ENCODE measurements around the gene PRMT9. TPM values are rescaled to one million over a fixed set of nuclear protein-coding genes. Genes with fewer than 3 reads are reported as not detected.

The PRMT9 gene
- total and polyA plus RNA-seq, 2 of the 13 experiments (the other 11 are each of a cell fraction or from before 2014, with no cell fraction given), result 4.0 to 9.7 TPM

DNA sequence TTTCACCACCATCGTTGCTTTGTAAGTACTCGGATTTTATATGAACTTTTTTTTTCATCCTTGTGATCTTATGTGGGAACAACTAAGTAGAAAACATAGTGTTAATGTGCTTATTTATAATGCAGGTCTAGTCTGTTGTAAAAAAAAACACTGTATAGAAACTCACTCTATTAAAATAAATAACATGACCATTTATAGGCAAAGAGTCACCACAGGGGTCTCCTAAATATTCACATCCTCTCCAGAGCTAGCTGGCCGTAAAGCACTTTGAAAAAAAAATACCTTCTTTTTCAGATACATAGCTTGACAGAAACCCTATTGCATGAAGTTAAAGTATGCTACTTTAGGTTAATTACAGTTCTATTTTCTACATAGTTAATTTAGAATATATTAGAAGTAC lies 55.5 kb downstream of the PRMT9 start:
- BruUV-seq (replicated peaks), result no TSS peak
- 98% methylated on average over 3 of the region's 3 CpGs for WGBS (ENCODE audit: low lambda C conversion rate)
- POLR2A ChIA-PET, result interaction anchor here (0.8 kb wide), 1 partner anchor 11 kb away, joined by 4 read pairs; the partner anchor contains the start of gene TMEM184C

DNA sequence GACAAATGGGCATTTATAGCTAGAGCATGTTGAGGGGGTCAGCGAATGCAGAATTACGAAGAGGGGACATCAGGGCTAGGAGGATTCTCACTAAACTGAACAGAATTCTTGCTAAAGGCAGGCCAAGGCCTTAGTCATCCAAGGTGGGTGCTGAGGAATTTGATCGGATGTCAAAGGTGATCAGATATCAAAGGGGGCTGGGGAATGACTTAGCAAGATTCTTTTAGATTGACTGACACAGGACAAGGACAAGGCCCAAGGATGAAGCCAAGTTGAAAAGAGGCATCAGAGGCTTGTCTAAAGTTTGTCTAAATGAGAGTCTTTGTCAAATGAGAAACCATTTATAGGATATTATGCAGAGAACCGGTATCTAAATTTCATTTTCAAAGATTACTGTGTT lies 57.1 kb downstream of the PRMT9 start:
- 95% methylated on average over 4 of the region's 4 CpGs for WGBS (ENCODE audit: low lambda C conversion rate)

More for the DNA sequence above, 55.5 kb downstream of the PRMT9 start:
- no peak for ATAC-seq
- Histone ChIP-seq H4K20me1 (ENCODE audit: insufficient read depth, low read length) (no peaks in the 10 kb centered on the region), H3K4me1 (ENCODE audit: insufficient read depth, low read length) (no peaks in the 10 kb centered on the region), H3K9ac (ENCODE audit: insufficient read depth, low read depth, low read length) (no peak overlapping the region), H3K79me2 (ENCODE audit: insufficient read depth, low read length) (no peaks in the 10 kb centered on the region), H2AFZ (ENCODE audit: low read length) (no peak overlapping the region), H3K27me3 (ENCODE audit: control insufficient read depth in 1 of 2, insufficient read depth in 2 of 2, low read length in 2 of 2) (no peaks in the 10 kb centered on the region), H3K4me2 (ENCODE audit: low read depth, low read length) (no peak overlapping the region), H3K9me3 (ENCODE audit: low read length) (no peaks in the 10 kb centered on the region), H3K4me3 (replicated peaks in 1 of 3; ENCODE audit: insufficient read depth in 1 of 3, low read depth in 2 of 3, low read length in 3 of 3) (no peak overlapping the region), H3K36me3 (replicated peaks in 1 of 2; ENCODE audit: control insufficient read depth in 1 of 2, insufficient read depth in 2 of 2, low read length in 2 of 2) (peaks cover 1 to 48% of the 10 kb centered on the region in 2 experiments; a peak in 4 of 5 replicates), H3K27ac (ENCODE audit: extremely low read length, insufficient read depth, low read length) (no peak overlapping the region)
- in situ Hi-C loops (cut with HindIII; ENCODE audit: extremely low pct_ligation_motif_present, low pct_unique_long_range_greater_than_20kb) (no loop called here), intact Hi-C loops (cut with micrococcal nuclease; ENCODE audit: unreplicated experiment) (no loop called here)
- no peak for FAIRE-seq
- CTCF ChIA-PET (ENCODE audit: low intra/inter-chr PET ratio, low total read pairs), result no interaction called here
- no peak for DNase-seq (ENCODE audit: low spot score)
- TF ChIP-seq RAD21 (CRISPR knock-in tag; IDR thresholded peaks at IDR 0.05), result no peak
- TF ChIP-seq NFYB (CRISPR knock-in tag; IDR thresholded peaks at IDR 0.05), result no peak
- TF ChIP-seq, protein P1, sequence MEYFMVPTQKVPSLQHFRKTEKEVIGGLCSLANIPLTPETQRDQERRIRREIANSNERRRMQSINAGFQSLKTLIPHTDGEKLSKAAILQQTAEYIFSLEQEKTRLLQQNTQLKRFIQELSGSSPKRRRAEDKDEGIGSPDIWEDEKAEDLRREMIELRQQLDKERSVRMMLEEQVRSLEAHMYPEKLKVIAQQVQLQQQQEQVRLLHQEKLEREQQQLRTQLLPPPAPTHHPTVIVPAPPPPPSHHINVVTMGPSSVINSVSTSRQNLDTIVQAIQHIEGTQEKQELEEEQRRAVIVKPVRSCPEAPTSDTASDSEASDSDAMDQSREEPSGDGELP (IDR thresholded peaks at IDR 0.05; ENCODE audit: borderline replicate concordance, low read depth), result no peak

More for the DNA sequence above, 57.1 kb downstream of the PRMT9 start:
- in situ Hi-C loops (cut with HindIII; ENCODE audit: extremely low pct_ligation_motif_present, low pct_unique_long_range_greater_than_20kb) (no loop called here), intact Hi-C loops (cut with micrococcal nuclease; ENCODE audit: unreplicated experiment) (no loop called here)
- Histone ChIP-seq H3K4me1 (ENCODE audit: insufficient read depth, low read length) (no peaks in the 10 kb centered on the region), H3K9me3 (ENCODE audit: low read length) (no peaks in the 10 kb centered on the region), H3K27me3 (ENCODE audit: control insufficient read depth in 1 of 2, insufficient read depth in 2 of 2, low read length in 2 of 2) (no peaks in the 10 kb centered on the region), H2AFZ (ENCODE audit: low read length) (no peak overlapping the region), H3K79me2 (ENCODE audit: insufficient read depth, low read length) (peaks cover 2% of the 10 kb centered on the region), H3K27ac (ENCODE audit: extremely low read length, insufficient read depth, low read length) (no peak overlapping the region), H3K9ac (ENCODE audit: insufficient read depth, low read depth, low read length) (no peak overlapping the region), H4K20me1 (ENCODE audit: insufficient read depth, low read length) (no peaks in the 10 kb centered on the region), H3K36me3 (replicated peaks in 1 of 2; ENCODE audit: control insufficient read depth in 1 of 2, insufficient read depth in 2 of 2, low read length in 2 of 2) (peaks cover 1 to 41% of the 10 kb centered on the region in 2 experiments; a peak in 4 of 5 replicates), H3K4me2 (ENCODE audit: low read depth, low read length) (no peak overlapping the region), H3K4me3 (replicated peaks in 1 of 3; ENCODE audit: insufficient read depth in 1 of 3, low read depth in 2 of 3, low read length in 3 of 3) (no peak overlapping the region)
- POLR2A ChIA-PET, result no interaction called here
- no TSS peak for BruUV-seq (replicated peaks)
- DNase-seq (ENCODE audit: low spot score) (no peak), FAIRE-seq (no peak), ATAC-seq (no peak)
- CTCF ChIA-PET (ENCODE audit: low intra/inter-chr PET ratio, low total read pairs), result no interaction called here
- TF ChIP-seq ZNF670 (CRISPR knock-in tag; IDR thresholded peaks at IDR 0.05; ENCODE audit: borderline replicate concordance), result no peak
- no peak for TF ChIP-seq TMF1 (CRISPR knock-in tag; IDR thresholded peaks at IDR 0.05; ENCODE audit: low read depth)

All from HepG2 (cell line).